ENCODE results near the gene EIF5AL1. TPM values are rescaled to one million over a fixed set of nuclear protein-coding genes. Genes with fewer than 3 reads are reported as not detected.

The EIF5AL1 gene
- total and polyA plus RNA-seq, 2 of the 8 experiments (the other 6 are each of a cell fraction or from before 2014, with no cell fraction given): 1.7 to 2.2 TPM

GRCh38 chr10:79547973-79548372, 35.6 kb downstream of the EIF5AL1 start:
- H4K91ac ChIP-seq (replicated peaks; ENCODE audit: insufficient read length, low read length): no peak overlapping the region
- H3K27me3 ChIP-seq (replicated peaks in 1 of 4; ENCODE audit: control insufficient read depth in 3 of 4, extremely low read depth in 1 of 4, insufficient read depth in 3 of 4, low read length in 3 of 4): no peaks in the 10 kb centered on the region
- TF ChIP-seq SUZ12 (IDR thresholded peaks at IDR 0.05; ENCODE audit: low read length) (no peak), KDM4A (IDR thresholded peaks at IDR 0.05; ENCODE audit: low read depth, low read length, severe bottlenecking) (no peak), SRF (IDR thresholded peaks at IDR 0.05; ENCODE audit: low read depth, low read length) (no peak), RAD21 (IDR thresholded peaks at IDR 0.05 in 1 of 2, conservative IDR thresholded peaks at IDR 0.05 in 1 of 2; ENCODE audit: low read depth in 2 of 2, low read length in 2 of 2) (no peak), CREB1 (IDR thresholded peaks at IDR 0.05) (no peak), GABPA (IDR thresholded peaks at IDR 0.05; ENCODE audit: borderline replicate concordance, insufficient read depth, low read length) (no peak), TBP (IDR thresholded peaks at IDR 0.05; ENCODE audit: low read depth, low read length) (no peak), BRCA1 (IDR thresholded peaks at IDR 0.05; ENCODE audit: low read depth, low read length) (no peak), BCL11A (IDR thresholded peaks at IDR 0.05; ENCODE audit: low read depth in 2 of 2, low read length in 2 of 2) (no peak), KDM1A (IDR thresholded peaks at IDR 0.05; ENCODE audit: borderline replicate concordance, low read length) (no peak), POU5F1 (IDR thresholded peaks at IDR 0.05; ENCODE audit: low read depth, low read length) (no peak), CEBPB (IDR thresholded peaks at IDR 0.05; ENCODE audit: low read depth, low read length) (no peak), TAF7 (optimal IDR thresholded peaks at IDR 0.05; ENCODE audit: borderline replicate concordance, low read depth, low read length) (no peak)
- H3K23me2 ChIP-seq (ENCODE audit: low read depth, low read length): no peaks in the 10 kb centered on the region
- no peak overlapping the region for H2BK5ac ChIP-seq (ENCODE audit: low read depth, low read length)
- H2AFZ ChIP-seq (ENCODE audit: low read length): no peak overlapping the region
- no peak overlapping the region for H2BK20ac ChIP-seq (ENCODE audit: low read length)
- DNase-seq (ENCODE audit: low read depth in 1 of 2, low spot score in 2 of 2) (no peak), FAIRE-seq (no peak)
- no peak overlapping the region for H3K18ac ChIP-seq (ENCODE audit: extremely low read depth, low read length)
- H3K4me3 ChIP-seq (ENCODE audit: extremely low read depth in 1 of 4, insufficient read depth in 2 of 4, low read depth in 3 of 4, low read length in 4 of 4): no peak overlapping the region
- no peaks in the 10 kb centered on the region; a peak in 1 of 4 replicates for H3K9me3 ChIP-seq (ENCODE audit: insufficient read depth in 2 of 2, low read depth in 1 of 2, low read length in 1 of 2)
- no peak overlapping the region for H2BK15ac ChIP-seq (ENCODE audit: low read length)
- no peaks in the 10 kb centered on the region for H4K20me1 ChIP-seq (replicated peaks in 1 of 2; ENCODE audit: control insufficient read depth in 1 of 2, insufficient read depth in 2 of 2, low read length in 2 of 2)
- no peaks in the 10 kb centered on the region for H3K36me3 ChIP-seq (ENCODE audit: control insufficient read depth in 2 of 4, insufficient read depth in 4 of 4, low read length in 3 of 4)
- no peak overlapping the region for H3K56ac ChIP-seq (replicated peaks; ENCODE audit: insufficient read length, low read depth, low read length)
- no peak overlapping the region for H2AK5ac ChIP-seq (ENCODE audit: low read depth, low read length)
- no peaks in the 10 kb centered on the region for H3K4me1 ChIP-seq (replicated peaks in 1 of 4; ENCODE audit: control insufficient read depth in 3 of 4, insufficient read depth in 4 of 4, low read length in 3 of 4)
- H2BK120ac ChIP-seq (replicated peaks; ENCODE audit: low read depth, low read length): no peak overlapping the region
- no peak overlapping the region for H3K27ac ChIP-seq (ENCODE audit: low read depth, low read length)
- ChIA-PET CTCF (ENCODE audit: partially characterized antibody) (interaction anchor here (0.6 to 1.4 kb wide), 2 partner anchors 15 to 216 kb away, joined by 3 to 5 read pairs; no protein-coding TSS in a partner anchor), POLR2A (ENCODE audit: partially characterized antibody) (no interaction called here)
- H3K14ac ChIP-seq (ENCODE audit: insufficient read length): no peak overlapping the region
- no peak overlapping the region for H3K9ac ChIP-seq (replicated peaks in 1 of 4; ENCODE audit: extremely low read depth in 1 of 4, low read depth in 3 of 4, low read length in 3 of 4)
- 83% methylated on average over 3 of the region's 3 CpGs; no CpG with 5 or more reads in 1 of the 2 experiments for WGBS, 2 experiments (ENCODE audit: extremely low coverage in 1 of 2, insufficient coverage in 1 of 2, insufficient read length in 1 of 2, insufficient replicate concordance in 2 of 2, low coverage in 1 of 2, low lambda C conversion rate in 2 of 2, missing lambda C conversion rate in 1 of 2)
- no peak overlapping the region for H4K5ac ChIP-seq (ENCODE audit: insufficient read length, low read depth, low read length)
- H3K79me1 ChIP-seq (ENCODE audit: low read depth, low read length): no peaks in the 10 kb centered on the region
- H3K4me2 ChIP-seq (ENCODE audit: insufficient read depth in 1 of 2, low read depth in 2 of 2, low read length in 2 of 2): no peak overlapping the region
- no peak overlapping the region for H3K23ac ChIP-seq (ENCODE audit: insufficient read length)
- no peak overlapping the region for H2BK12ac ChIP-seq (ENCODE audit: low read depth, low read length)
- no peaks in the 10 kb centered on the region for H3K79me2 ChIP-seq (ENCODE audit: control insufficient read depth in 1 of 2, insufficient read depth in 2 of 2, low read length in 2 of 2)
- no peak overlapping the region for H3K4ac ChIP-seq (replicated peaks; ENCODE audit: insufficient read length, low read depth, low read length)
- H4K8ac ChIP-seq (ENCODE audit: extremely low read depth, insufficient read depth, low read length): no peak overlapping the region
